A673 (cell line): ENCODE data around the gene PAGE2.

Experiments used
- EZH2 ChIP-seq: fragments of 200-600 bp; sonication (generic); IDR thresholded peaks from 2 replicates; pipeline ENCODE4 v1.6.1; 2017; ENCODE audit warnings: borderline replicate concordance, low read depth, mild to moderate bottlenecking, mixed read lengths, antibody characterized with exemption, low read length; ENCODE audit not compliant: poor library complexity, severe bottlenecking
- TF ChIP-seq, protein P1 (sequence below): fragments of 300-800, 200-600 bp; sonication (generic); conservative IDR thresholded peaks from 2 replicates; pipeline ENCODE4 v1.5.1; 2017; ENCODE audit warnings: low read depth, mild to moderate bottlenecking, antibody characterized with exemption, low read length, moderate library complexity, mixed read lengths

DNA sequence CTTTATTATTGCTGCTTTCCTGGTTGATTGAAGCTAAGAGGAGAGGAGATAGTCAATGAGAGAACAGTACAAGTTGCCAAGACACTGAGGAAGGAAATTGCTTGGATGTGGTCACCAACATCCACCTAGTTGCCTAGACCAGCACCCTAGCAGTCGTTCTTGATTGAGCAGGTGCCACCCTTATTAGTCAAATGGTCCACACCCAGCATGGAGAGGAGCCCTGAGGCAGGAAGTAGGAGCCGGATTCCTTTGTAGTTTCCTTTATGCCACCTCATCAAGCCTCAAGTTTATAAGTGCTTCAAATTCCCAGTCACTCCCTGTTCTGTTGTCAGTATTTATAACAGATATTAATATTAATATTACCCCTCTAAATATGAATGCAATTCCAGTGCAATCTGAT lies 19.1 kb downstream of the PAGE2 start:
- TF ChIP-seq, protein P1, sequence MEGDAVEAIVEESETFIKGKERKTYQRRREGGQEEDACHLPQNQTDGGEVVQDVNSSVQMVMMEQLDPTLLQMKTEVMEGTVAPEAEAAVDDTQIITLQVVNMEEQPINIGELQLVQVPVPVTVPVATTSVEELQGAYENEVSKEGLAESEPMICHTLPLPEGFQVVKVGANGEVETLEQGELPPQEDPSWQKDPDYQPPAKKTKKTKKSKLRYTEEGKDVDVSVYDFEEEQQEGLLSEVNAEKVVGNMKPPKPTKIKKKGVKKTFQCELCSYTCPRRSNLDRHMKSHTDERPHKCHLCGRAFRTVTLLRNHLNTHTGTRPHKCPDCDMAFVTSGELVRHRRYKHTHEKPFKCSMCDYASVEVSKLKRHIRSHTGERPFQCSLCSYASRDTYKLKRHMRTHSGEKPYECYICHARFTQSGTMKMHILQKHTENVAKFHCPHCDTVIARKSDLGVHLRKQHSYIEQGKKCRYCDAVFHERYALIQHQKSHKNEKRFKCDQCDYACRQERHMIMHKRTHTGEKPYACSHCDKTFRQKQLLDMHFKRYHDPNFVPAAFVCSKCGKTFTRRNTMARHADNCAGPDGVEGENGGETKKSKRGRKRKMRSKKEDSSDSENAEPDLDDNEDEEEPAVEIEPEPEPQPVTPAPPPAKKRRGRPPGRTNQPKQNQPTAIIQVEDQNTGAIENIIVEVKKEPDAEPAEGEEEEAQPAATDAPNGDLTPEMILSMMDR = no peak
- TF ChIP-seq EZH2 = no peak
